Measurements from ENCODE around the gene TTI1. TPM values are rescaled to one million over a fixed set of nuclear protein-coding genes. Genes with fewer than 3 reads are reported as not detected.

TTI1 gene
- total RNA-seq, 1 experiment from 2014 or later: 26.6 TPM

DNA sequence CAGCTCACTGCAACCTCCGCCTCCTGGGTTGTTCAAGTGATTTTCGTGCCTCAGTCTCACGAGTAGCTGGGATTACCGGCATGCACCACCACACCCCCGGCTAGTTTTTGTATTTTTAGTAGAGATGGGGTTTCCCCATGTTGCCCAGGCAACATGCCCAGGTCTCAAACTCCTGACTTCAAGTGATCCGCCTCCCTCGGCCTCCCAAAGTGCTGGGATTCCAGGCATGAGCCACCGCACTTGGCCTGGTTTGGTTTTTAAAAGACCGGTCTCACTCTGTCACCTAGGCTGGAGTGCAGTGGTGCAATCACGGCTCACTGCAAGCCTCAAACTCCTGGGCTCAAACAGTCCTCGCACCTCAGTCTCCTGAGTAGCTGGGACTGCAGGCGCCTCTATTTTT lies 90.2 kb downstream of the TTI1 start:
- ChIA-PET CTCF (no interaction called here), POLR2A (interaction anchor here (0.6 to 0.8 kb wide), 2 partner anchors 188 to 880 kb away, joined by 3 to 10 read pairs; no protein-coding TSS in a partner anchor)
- intact Hi-C loops (cut with micrococcal nuclease; ENCODE audit: unreplicated experiment): no loop called here
- Histone ChIP-seq H3K27me3 (ENCODE audit: control insufficient read depth, insufficient read depth, low read length) (no peaks in the 10 kb centered on the region), H3K27ac (ENCODE audit: low read length) (no peak overlapping the region), H3K9me3 (ENCODE audit: control insufficient read depth, insufficient read depth, low read depth, low read length) (no peaks in the 10 kb centered on the region), H3K4me3 (ENCODE audit: low read depth in 2 of 2, low read length in 2 of 2) (no peak overlapping the region), H3K36me3 (ENCODE audit: control insufficient read depth, insufficient read depth, low read length) (no peaks in the 10 kb centered on the region), H3K4me1 (ENCODE audit: control insufficient read depth, insufficient read depth, low read length) (peaks cover 7% of the 10 kb centered on the region)
- in situ Hi-C loops (cut with HindIII; ENCODE audit: low pct_unique_long_range_greater_than_20kb, low sequenced_read_pairs): no loop called here
- ATAC-seq (no peak), DNase-seq (ENCODE audit: low read depth, low spot score) (no peak)
- no TSS peak for BruUV-seq (replicated peaks)
- TF ChIP-seq TCF7L2 (IDR thresholded peaks at IDR 0.05; ENCODE audit: low read depth, low read length) (no peak), SIN3A (IDR thresholded peaks at IDR 0.05; ENCODE audit: borderline replicate concordance, insufficient read depth, low read depth, low read length) (no peak), POLR2AphosphoS5 (IDR thresholded peaks at IDR 0.05; ENCODE audit: low read depth, low read length) (no peak)
- TF ChIP-seq, protein P1, sequence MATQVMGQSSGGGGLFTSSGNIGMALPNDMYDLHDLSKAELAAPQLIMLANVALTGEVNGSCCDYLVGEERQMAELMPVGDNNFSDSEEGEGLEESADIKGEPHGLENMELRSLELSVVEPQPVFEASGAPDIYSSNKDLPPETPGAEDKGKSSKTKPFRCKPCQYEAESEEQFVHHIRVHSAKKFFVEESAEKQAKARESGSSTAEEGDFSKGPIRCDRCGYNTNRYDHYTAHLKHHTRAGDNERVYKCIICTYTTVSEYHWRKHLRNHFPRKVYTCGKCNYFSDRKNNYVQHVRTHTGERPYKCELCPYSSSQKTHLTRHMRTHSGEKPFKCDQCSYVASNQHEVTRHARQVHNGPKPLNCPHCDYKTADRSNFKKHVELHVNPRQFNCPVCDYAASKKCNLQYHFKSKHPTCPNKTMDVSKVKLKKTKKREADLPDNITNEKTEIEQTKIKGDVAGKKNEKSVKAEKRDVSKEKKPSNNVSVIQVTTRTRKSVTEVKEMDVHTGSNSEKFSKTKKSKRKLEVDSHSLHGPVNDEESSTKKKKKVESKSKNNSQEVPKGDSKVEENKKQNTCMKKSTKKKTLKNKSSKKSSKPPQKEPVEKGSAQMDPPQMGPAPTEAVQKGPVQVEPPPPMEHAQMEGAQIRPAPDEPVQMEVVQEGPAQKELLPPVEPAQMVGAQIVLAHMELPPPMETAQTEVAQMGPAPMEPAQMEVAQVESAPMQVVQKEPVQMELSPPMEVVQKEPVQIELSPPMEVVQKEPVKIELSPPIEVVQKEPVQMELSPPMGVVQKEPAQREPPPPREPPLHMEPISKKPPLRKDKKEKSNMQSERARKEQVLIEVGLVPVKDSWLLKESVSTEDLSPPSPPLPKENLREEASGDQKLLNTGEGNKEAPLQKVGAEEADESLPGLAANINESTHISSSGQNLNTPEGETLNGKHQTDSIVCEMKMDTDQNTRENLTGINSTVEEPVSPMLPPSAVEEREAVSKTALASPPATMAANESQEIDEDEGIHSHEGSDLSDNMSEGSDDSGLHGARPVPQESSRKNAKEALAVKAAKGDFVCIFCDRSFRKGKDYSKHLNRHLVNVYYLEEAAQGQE (IDR thresholded peaks at IDR 0.05; ENCODE audit: insufficient read depth in 1 of 2, low read depth in 2 of 2, low read length in 1 of 2): no peak
- TF ChIP-seq, protein P2, sequence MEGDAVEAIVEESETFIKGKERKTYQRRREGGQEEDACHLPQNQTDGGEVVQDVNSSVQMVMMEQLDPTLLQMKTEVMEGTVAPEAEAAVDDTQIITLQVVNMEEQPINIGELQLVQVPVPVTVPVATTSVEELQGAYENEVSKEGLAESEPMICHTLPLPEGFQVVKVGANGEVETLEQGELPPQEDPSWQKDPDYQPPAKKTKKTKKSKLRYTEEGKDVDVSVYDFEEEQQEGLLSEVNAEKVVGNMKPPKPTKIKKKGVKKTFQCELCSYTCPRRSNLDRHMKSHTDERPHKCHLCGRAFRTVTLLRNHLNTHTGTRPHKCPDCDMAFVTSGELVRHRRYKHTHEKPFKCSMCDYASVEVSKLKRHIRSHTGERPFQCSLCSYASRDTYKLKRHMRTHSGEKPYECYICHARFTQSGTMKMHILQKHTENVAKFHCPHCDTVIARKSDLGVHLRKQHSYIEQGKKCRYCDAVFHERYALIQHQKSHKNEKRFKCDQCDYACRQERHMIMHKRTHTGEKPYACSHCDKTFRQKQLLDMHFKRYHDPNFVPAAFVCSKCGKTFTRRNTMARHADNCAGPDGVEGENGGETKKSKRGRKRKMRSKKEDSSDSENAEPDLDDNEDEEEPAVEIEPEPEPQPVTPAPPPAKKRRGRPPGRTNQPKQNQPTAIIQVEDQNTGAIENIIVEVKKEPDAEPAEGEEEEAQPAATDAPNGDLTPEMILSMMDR (IDR thresholded peaks at IDR 0.05): no peak

DNA sequence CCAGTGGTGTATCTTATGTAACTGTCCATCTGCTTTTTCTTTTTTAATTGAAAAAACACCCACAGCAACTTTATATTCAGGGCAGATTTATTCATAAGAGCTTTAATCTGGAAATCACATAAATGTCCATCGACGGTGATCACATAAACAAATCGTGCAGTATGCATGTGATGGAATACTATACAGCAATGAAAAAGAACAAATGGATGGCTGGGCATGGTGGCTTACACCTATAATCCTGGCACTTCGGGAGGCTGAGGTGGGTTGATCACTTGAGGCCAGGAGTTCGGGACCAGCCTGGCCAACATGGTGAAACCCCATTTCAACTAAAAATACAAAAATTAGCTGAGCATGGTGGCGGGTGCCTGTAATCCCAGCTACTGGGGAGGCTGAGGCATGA lies 91.3 kb downstream of the TTI1 start:
- no TSS peak for BruUV-seq (replicated peaks)
- ATAC-seq (no peak), DNase-seq (ENCODE audit: low read depth, low spot score) (no peak)
- ChIA-PET CTCF (no interaction called here), POLR2A (no interaction called here)
- Histone ChIP-seq H3K36me3 (ENCODE audit: control insufficient read depth, insufficient read depth, low read length) (no peaks in the 10 kb centered on the region), H3K4me1 (ENCODE audit: control insufficient read depth, insufficient read depth, low read length) (peaks cover 7% of the 10 kb centered on the region), H3K9me3 (ENCODE audit: control insufficient read depth, insufficient read depth, low read depth, low read length) (no peaks in the 10 kb centered on the region), H3K27me3 (ENCODE audit: control insufficient read depth, insufficient read depth, low read length) (no peaks in the 10 kb centered on the region), H3K27ac (ENCODE audit: low read length) (no peak overlapping the region), H3K4me3 (ENCODE audit: low read depth in 2 of 2, low read length in 2 of 2) (no peak overlapping the region)
- TF ChIP-seq, protein P2 (IDR thresholded peaks at IDR 0.05): no peak
- TF ChIP-seq POLR2AphosphoS5 (IDR thresholded peaks at IDR 0.05; ENCODE audit: low read depth, low read length): no peak
- TF ChIP-seq, protein P1 (IDR thresholded peaks at IDR 0.05; ENCODE audit: insufficient read depth in 1 of 2, low read depth in 2 of 2, low read length in 1 of 2): no peak
- no peak for TF ChIP-seq TCF7L2 (IDR thresholded peaks at IDR 0.05; ENCODE audit: low read depth, low read length)
- no peak for TF ChIP-seq SIN3A (IDR thresholded peaks at IDR 0.05; ENCODE audit: borderline replicate concordance, insufficient read depth, low read depth, low read length)
- in situ Hi-C loops (cut with HindIII; ENCODE audit: low pct_unique_long_range_greater_than_20kb, low sequenced_read_pairs) (no loop called here), intact Hi-C loops (cut with micrococcal nuclease; ENCODE audit: unreplicated experiment) (no loop called here)

Measured in Panc1 (cell line).